IPS-NIHi11 (cell line): Measurements from ENCODE around the gene ZSWIM6.
A peak's percentile ranks its signal among the peaks of the same experiment; 100 is the strongest.

Experiments used
- DNase-seq: peaks from one replicate; pipeline ENCODE4 v3.0.0; 2012; ENCODE audit warnings: mixed read lengths, low spot score

Gene ZSWIM6

DNA sequence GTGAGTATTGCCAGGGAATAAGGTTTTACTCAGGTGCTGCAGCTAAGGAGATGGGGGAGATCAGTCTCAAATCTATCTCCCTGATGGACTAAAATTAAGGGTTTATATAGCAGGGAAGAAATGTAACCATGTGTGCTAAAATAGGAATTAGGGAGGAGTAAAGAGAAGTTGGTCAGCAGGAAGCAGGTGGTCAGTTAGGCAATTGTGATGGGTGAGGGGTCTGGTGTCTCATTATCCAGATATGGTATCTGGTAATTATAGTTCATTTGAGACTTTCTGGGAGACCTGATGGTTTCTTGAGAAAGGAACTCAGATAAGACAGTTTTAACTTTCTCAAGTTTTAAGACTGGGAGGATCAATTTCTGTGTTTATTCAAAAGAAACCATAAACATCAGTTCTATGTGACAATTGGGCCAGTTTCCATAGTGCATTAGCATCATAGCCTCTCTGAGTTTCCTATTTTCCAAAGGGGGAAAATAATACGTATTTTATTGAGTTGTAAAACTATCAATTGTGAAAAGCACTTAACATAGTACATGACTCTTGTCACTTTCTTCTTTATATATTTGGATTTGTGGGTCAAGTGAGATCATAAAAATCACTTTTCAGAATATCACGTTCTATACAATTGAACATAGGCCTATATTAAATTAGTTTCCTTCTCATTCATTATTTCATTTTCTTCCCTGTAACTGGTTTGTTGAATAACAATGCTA lies 115.9 kb downstream of the ZSWIM6 start:
- DNase-seq, result no peak

DNA sequence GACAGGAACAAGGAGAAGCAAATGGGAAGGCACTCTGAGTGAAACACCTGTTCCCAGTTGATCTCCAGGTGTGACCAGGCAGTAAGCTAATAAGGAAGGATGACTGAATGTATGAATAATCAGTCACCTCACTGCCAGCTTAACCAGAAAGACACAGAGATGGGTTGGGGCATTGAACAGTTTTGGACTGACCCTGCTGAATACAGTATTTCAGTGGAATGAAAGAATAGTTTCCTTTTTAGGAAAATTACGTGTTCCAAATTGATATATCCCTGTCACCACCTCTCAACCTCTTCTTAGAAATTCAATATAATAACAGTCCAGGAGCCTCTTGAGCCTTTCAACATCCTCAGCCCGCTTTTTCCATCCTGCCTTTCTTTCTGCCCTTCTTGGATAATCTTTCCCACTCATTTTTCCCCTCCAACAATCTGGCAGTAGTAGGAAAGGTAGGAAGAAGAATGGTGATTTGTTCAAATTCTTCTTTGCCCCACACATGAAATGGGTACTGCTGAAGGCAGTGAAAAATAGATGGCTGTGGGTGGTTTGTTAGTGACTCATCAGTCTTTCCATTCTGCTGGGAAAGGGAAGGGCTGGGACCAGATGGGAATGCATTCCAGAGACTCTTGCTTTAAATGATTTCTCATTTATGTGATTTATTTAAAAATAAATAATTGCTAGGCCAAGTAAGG lies 117.9 kb downstream of the ZSWIM6 start:
- peak; percentile 26 for DNase-seq

DNA sequence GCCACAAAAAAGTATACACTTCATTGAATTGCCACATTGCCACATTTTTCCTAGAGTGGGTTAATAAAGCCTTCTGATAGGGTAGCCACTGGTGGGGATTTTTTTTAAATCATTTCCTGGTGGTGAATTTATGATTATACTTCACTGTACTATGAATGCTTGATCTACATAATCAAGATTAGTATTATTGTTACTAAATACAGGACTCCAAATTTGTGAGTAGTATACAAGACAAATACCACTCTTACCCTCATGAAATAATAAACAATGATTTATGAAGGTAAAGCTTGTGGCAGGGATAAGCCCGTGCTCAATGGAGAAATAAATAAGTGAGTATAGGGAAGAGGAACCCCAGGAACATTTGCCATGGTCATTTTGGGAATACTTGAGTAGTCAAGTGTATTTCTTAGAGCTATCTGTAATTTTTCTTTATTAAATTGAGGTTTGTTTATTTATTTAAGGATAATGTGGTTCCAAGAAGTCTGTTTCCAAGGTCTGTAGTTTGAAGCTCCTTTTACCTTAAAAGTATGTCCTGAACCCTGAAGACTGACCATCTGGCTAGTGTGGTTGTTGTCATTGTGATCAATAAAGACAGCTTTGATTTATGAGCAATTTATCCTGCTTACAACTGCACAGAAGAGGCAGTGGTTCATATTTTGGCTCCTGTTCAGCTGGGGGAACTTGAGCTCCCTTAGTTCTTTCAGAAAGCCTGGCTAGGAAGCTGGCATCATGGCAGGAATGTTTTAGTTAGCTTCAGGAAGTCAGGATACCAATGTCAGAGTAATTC lies 118.6 kb downstream of the ZSWIM6 start:
- no peak for DNase-seq

DNA sequence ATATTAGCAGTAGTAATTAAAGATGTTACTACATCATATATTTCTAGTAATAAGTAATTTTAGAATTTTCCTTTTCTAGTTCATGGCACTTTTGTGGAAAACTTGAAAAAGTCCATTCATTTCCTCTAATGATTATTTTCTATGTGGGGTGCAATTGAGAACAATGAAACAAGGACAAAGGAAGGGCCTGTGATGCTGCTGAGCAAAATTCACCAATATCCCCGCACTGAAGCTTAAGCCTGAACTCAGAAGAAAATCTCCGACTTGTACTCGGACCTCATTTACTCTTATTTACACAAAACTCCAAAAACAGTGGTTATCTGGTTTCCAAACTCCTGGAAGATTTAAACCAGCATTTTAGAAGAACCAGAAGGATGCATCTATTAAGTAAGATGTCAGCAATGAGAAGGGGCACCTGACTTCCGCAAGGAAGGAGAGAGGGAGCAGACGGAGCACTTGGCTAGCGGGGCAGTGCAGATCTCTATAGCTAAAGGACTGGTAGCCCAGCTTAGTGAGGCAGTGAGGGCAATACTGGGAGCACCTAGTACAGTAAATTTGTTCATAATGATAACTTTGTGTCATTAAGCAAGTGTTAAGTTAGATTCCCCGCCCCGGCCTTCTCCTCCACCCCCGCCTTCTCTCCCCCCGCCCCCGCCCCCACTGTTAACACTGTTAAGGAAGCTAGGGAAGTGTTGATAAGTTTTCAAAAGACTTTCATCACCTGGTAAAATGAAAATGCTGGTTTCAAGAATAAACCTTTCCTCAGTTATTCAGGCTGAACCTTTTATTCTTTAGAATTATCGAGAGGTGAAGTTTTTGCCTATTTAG lies 123.3 kb downstream of the ZSWIM6 start:
- DNase-seq, result no peak

DNA sequence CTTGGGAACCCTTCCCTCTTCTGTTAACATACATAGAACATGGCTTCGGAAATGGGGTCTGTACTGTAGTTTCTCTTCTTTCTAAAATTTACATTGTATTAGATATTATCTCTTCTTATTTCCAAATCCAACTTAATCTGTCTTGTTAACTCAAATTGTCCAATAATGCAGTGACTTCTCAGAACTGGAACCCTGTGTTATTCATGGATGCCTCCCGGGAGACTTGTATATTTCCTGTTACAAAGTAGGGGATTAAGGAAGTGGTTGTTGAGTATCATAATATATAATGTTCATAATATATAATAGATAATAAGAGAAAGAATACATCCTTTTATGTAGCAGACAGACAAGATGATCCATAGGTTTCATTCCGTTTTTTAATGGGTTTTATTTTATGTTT lies 128.4 kb downstream of the ZSWIM6 start:
- no peak for DNase-seq

DNA sequence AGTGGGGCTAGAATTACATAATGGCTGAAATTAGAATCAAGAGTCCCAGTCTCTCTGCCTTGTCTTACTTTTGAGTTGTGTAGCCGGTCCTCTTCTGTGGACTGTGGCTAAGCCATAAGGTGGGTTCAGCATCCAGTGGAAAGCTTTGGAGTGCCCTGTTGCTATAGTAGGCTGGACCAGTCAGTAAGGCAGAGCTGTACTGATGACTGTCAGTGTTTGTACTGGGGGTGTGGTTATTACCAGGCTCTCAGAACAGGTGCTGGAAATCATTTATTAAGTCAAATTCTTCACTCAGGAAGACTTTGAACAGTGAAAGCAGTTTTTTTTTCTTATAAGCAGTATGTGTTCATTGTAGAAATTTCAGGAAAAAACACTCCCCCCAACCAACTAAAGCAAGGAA lies 129.4 kb downstream of the ZSWIM6 start:
- DNase-seq, result no peak

DNA sequence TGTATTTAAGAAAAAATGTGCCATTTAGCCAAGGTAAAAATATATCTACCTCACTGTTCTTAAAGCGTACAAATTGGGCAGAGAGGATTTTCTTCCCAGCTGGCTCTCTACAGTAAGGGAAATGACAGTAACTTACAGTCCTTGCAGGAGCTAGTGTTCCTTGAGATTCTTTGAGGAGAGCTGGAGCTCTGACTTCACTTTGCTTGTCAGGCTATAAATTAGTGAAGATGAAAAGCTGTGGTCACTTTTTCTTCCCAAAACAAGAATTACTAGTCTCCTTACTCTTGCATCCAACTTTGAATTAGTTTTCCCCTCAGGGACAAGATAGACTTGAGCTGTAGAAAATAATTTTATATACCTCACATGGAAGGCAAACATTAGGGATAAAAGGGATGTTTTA lies 129.9 kb downstream of the ZSWIM6 start:
- no peak for DNase-seq

DNA sequence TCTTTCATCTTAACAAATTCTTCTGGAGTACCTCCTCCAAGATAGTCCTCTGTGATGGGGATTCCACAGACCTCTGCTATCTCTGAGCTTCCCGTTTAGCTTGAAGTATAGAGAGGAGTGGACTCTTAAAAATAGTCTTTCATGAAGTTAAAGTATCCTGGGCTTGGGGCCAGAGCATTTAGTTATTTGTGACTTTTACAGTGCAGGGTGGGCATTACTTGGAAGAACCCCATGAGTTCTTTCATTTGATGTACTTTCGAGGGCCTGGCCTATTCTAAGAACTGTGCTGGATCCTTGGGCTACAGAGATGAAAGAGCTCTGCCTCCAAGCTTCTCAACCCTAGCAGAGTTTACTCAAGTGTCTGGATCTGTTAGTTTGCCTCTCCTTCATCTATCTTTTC lies 131.5 kb downstream of the ZSWIM6 start:
- DNase-seq, result no peak

DNA sequence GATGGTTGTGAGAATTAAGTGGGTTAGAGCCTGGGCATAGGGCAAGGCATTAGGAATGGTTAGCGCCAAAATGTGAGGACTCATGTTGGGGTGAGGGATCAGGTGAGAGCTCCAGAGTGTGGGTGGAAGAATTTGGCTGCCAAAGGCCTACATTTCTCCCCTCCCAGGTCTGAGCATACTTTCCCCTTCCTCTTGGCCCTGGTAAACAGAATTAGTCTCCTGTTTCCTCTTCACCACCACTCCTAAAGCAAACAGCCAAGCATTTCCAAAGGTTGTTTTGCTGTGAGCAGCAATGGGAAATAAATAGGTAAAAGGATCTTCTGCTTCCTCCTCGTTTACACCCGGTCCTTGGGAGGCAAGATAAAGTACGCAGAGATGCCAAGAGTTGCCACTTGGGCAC lies 132.5 kb downstream of the ZSWIM6 start:
- DNase-seq, result no peak

DNA sequence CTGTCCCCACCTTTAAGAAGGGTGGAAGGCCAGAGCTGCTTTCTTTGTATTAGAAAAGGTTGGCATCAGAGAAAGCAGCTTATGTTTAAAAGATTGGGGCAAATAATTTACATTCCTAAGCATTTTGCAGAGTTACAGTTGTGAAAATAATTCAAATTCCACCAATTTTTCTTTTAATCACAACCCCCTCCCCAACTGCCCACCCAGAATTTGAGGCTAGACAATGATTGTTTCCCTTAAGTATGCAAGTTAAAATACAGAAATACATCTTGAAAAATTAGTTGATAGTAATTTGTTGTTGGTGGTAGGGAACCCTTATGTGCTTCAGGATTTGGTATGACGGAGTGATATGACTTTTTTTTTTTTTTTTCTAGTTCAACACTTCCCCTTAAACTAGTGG lies 133.0 kb downstream of the ZSWIM6 start:
- no peak for DNase-seq

DNA sequence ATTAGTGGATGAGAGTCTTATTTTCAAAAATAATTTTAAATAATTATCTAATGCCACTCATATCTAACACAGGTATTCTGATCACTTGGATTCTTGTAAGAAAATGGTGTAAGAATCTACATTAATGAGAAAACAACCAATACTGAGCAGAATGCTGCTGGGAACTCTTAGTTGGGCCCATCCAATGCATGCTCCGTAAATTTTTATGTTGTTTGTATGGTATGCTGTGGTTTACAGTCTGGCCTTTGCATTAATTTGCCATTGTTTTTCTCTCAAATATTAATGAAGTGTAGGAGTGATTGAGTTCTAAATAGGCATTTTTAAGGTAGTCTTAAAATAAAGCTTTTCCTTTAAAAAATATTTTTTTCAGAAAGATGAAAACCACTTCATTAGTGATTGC lies 133.4 kb downstream of the ZSWIM6 start:
- DNase-seq, result no peak

DNA sequence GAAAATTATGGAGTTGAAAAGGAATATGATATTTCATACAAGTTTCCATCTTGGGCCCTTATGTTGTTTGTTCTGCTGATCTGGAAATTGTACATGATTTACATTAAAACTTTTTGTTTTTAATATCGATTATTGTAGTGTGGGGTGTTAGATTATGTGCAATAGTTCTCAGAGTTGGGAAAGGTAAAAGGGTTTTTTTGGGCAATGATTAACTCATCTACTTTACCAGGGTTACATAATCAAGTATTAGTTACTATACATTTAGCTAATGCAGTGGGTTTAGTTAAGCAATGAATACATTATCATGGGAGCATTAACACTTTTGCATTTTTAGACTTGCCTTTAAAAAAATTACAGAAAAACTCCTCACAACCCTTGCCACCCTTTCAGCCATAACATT lies 134.0 kb downstream of the ZSWIM6 start:
- no peak for DNase-seq

DNA sequence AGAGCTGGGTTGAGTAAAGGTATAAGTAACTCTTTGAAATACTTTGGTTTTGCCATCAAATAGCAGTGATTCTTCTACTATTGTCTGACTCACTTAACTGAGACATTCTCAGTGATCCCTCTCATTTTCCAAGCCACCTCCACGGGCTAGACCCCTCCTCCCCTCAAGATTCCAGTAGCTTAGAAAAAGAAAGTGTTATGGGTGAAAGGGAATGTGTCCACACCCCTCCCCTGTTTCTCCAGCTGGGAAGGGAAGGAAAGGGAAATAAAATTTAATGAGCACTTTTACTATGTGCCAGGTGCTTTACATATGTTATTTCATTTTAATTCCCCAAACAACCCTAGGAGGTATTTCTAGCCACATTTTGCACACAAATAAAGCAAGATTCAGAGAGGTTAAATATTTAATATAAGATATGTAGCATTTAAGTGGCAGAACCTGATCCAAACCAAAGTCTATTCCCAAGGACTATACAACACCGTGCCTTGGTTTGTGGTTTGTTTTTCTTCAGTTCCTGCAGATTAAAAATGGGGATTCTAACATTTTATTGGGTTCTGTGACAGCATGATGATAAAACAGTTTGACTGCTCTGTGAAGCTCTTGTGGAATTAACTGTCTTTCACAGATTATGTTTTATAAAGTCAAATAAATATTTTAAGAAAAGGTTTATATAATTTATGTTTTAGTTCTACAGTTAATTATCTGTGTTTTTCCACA lies 135.9 kb downstream of the ZSWIM6 start:
- DNase-seq, result no peak

DNA sequence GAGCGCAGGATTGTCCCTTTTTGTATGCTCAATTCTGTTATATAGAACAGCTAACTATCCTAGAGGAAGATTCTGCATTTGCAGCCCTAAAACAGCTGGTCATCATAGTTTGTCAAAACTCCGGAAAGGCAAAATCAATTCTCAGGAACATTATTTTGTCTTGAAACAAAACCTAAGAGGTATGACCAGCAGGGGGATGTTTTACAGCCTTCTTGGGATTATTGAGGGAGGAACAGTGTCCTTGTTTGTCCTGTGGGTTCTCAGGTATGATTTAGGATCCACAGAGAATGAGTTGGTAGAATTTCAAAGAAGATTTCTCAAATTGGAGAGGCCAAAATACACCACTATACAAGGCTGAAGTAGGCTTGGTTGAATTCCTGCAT lies 136.4 kb downstream of the ZSWIM6 start:
- no peak for DNase-seq

DNA sequence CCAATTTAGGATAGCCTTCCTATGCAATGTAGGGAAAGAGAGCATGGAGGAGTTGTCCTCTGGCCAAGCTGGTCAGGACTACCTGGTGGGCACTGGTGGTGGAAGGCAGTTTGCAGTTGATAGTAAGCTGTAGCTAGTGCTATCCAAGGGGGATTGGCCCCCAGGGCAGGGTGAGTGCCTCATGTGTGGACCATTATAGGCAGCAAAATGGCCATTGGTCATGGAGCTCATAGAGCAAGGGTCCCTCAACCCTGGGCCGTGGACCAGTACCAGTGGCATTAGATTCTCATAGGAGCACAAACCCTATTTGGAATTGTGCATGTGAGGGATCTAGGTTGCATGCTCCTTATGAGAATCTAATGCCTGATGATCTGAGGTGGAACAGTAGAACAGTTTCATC lies 139.3 kb downstream of the ZSWIM6 start:
- no peak for DNase-seq

DNA sequence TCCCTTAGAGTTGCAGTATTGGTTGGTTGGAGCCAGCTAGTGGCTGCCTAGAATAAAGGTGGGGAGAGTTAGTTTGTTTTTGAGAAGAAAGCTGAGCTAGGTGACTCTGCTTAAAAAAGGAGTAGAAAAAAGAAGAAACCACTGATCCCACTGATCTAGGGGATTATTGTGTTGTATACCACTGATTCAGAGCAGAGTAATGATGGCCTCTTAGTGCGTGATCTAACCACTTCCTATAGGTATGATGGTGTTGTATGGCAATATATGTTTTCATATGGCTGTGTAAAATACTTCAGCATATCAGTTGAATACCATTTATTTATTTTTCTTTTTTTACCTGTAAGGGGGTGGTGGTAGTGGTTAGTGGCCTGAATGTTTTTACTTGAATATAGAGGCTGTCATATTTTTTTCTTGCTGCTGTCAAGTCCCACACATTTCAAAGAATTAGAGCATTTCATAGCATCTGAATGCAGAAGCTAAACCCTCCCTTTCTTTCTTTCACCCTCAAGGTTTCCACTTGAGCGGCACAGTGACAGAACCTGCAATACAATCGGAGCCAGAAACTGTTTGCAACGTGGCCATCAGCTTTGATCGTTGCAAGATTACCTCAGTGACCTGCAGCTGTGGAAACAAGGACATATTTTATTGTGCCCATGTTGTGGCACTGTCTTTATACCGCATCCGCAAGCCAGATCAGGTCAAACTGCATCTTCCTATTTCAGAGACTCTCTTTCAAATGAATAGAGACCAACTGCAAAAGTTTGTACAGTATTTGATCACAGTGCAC lies 140.3 kb downstream of the ZSWIM6 start:
- DNase-seq, result no peak

DNA sequence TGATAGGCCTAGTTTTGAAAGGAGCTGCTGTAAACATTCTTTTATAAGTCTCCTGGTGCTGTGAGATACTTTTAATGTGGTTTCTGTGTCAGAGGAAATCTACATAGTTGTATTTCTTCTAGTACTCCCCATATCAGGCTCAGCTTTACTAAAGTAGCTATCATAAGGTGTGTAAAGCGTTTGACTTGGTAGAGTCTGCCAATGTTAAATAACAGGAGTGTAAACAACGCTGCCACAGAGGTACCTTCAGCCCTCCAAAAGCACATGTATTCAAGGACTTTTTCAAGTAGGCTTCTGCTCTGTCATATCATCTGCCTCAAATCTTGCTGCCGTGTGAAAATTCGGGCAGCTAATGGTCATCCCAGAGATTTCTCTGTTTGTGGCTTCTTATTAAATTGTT lies 142.7 kb downstream of the ZSWIM6 start:
- no peak for DNase-seq

DNA sequence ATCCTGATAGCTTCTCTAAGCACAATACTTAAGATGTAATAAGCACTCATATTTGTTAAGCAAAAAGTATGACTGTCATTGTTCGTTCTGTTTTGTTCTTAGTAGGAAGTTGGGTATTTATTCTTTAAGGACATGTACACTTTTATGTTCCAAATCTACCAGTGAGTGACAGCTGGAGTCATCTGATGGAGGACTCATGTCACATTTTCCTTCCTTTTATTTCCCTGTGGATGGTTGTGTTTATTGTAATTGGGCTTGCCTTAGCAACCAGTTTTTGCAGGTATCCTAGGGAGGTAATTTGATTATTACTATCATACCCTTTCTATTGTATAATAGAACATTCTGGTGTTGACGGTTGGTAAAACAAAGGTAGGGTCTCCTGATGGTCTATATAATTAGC lies 145.7 kb downstream of the ZSWIM6 start:
- no peak for DNase-seq

DNA sequence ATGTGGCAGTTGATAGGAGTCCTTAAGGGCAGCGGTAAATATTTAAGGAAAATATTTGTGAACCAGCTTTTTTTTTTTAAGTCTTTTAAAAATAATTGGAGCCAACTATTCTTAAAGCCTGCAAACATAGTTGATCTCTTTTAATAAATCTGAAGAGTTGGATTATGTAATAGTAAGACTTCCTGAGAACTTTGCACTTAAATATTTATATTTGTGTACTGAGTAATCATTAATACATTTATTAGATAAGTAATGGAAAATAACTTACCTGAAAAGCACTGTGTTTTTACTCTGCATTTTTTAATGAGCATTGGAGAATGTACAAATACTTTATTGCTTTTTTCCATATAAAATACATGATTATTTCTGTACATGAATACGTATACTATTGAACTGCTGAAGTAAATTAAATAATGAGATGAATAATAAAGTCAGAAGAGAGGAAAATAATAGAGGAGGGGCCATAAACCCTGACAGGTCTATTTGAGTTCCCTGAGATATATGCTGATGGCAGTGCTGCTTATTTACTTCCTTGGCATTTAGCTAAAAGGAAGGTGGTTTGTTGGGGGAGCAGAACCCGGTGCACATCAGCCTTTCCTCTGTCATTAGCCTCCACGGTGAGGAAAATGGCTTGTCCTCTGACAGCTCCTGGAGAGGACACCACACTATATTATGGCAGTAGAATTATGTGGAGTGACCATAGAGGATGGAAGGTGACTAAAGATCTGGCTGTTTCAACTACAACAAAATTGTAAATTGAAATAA lies 148.0 kb downstream of the ZSWIM6 start:
- no peak for DNase-seq

DNA sequence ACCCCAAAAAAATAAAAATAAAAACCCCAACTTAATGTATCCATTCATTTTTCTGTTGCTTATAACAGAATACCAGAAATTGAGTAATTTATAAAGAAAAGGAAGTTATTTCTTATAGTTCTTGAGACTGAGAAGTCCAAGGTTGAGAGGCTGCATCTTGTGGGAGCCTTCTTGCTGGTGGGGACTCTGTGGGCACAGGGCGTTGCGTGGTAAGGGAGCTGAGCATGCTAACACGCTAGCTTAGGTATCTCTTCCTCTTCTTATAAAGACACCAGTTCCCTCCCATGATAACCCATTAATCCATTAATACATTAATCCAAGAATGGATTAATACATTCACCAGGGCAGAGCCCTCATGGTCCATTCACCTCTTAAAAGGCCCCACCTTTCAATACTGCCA lies 150.9 kb downstream of the ZSWIM6 start:
- DNase-seq, result no peak
